ENCODE measurements around the gene NBEA.
A peak's percentile ranks its signal among the peaks of the same experiment; 100 is the strongest.
"Not testable (repeated sequence)": the region's sequence is repeated elsewhere in the genome, so short reads cannot be mapped to it uniquely, and the experiment has no call there.

Gene NBEA

DNA sequence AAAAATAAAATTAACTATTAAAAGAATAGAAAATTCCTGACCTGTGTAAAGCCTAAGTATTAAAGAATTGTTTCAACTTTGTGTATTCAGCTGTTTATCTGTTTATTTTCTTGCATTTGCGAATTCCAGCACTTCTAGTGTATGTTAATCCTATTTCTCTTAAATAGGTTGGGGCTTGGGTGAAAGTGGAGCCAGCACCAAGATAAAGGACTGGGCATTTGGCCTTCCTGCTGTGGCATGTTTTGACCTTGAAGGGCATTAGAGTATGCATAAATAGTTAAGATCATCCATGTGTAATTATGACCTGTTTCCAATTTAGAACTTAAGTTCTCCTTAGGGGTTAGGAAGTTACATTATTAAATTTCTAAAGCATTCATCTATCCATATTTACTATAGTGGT, 151.3 kb downstream of the NBEA start:
- FAIRE-seq = peak; percentile 43

DNA sequence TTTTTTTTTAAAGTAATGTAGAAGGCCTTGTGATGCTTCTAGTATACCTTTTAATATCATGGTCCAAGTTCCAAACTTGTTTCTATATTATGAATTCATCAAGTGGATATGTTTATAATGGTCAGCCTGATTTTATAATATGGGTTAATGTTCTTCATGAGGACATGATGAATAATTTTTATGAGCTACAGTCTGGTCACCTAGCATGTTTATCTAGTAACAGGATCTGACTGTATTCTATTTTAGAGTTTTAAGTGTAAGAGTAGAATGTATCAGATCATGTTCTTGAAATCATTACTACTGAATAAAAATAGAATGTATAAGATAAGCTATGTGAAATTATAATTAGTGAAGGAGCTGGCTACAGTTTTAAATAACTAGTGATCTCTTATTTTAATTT, 164.7 kb downstream of the NBEA start:
- FAIRE-seq = not testable (repeated sequence)

DNA sequence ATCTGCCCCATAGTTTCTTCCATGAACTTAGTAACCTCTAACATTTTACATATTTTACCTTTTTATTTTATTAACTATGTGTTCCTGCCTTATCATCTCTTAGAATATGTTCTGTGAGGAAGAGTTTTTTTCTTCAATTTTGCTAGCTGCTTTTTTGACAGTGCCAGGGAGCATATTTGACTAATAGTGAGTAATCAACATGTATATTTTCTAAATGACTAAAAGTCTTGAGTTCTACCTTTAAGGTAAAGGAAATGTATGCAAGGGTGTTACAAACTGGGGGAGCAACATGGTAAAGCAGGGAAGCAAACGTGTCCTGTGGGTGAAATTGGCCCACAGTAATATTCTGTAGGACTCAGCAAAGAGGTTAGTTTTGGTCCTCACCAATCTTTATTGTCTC, 165.5 kb downstream of the NBEA start:
- FAIRE-seq = no peak

DNA sequence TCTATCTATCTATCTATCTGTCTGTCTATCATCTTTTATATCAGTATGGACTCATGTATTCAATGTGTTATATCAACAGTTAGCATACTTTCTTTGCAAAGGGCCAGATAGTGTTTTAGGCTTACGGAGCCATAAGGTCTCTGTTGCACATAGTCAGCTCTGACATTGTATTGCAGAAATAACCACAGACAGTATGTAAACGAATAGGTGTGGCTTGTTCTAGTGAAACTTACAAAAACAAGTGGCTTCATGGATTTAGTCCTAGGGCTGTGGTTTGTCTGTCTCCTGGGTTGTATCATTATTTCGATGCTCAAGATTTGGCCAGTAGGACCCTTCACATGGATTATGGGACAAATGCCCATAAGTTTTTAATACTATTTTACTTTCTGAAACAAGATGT, 171.5 kb downstream of the NBEA start:
- not testable (repeated sequence) for FAIRE-seq

DNA sequence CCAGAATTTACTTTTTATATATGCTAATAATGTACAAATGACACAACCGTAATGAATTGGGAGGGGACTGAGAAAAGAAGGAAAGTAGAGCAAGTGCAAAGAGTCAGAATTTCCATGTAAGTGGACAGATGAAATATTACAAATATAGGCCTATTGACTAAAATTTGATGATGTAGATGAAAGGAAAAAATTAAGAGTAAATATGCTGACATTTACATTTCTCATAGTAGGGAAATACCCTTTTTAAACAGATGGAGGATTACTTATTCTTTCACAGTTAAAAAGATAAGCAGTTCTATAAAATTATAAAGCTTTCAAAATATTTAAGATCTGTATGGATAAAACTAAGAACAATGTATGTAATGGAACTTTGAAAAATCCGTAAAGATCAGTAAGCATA, 185.4 kb downstream of the NBEA start:
- FAIRE-seq = peak; percentile 71

DNA sequence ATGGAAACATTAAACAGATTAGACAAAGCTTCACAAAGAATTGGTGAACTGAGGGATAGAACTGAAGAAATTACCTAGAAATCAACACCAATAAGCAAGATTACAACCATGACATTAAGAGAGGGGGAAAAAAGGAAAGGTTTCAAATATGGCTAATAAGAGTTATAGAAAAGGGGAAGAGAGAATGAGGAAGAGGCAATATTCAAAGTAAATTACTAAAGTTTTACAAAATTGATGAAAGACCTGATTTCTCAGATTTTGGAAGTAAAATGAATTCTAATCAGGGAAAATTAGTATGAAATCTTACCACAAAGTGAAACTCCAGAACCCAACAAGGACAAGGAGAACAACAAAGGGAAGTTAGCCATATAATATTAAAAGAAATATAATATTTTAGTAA, 187.4 kb downstream of the NBEA start:
- no peak for FAIRE-seq

DNA sequence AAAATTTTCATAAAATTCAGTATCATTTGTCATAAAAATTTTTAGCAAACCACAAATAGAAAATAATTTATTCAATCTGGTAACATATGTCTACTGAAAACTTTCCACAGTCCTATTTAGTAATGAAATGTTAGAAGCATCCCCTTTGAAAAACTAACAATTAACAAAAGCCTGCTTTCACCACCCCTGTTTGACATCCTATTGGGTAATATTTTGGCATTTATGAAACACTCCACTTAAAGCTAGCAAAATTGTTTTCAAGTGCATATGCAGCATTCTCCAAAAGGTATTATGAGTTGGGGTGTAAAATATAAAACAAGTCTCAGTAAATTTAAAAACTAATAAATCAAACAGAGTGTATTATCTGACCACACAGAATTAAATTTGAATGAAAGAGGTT, 189.4 kb downstream of the NBEA start:
- FAIRE-seq = no peak

DNA sequence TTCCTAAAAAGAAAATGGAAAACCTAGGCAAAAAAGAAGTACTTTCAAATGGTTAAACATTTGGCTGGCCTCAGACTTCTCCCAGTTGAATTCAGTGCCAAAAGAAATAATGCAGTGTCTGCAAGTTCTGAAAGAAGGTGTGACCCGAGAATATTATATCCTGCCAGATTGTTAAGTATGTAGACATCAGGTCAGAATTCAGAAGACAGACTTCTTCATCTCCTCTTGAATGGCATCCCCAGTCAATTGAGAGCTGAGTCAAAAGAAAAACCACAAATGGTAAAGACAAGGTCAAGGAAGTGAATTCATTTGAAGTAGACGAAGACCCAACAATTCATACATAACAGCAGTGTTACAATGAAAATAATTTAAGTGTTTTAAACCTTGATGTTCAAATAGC, 194.5 kb downstream of the NBEA start:
- FAIRE-seq = no peak

DNA sequence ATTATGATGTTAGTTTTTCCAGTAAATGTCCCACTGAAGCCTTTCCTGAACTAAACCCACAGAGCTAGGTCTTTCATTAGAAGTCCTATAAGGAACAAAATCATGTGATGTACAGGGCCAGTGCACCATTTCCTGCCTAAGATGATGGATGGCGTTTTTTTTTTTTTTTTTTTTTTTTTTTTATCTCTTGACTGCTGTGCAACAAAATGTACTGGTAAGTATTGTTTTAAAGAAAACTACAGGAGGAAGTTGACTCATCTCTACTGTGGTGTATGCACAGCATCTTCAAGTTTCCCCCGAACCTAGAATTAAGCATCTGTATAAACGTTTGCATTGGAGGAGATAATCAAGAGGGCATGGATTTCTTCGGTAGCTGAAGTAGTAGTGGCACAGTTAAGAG, 197.5 kb downstream of the NBEA start:
- no peak for FAIRE-seq

DNA sequence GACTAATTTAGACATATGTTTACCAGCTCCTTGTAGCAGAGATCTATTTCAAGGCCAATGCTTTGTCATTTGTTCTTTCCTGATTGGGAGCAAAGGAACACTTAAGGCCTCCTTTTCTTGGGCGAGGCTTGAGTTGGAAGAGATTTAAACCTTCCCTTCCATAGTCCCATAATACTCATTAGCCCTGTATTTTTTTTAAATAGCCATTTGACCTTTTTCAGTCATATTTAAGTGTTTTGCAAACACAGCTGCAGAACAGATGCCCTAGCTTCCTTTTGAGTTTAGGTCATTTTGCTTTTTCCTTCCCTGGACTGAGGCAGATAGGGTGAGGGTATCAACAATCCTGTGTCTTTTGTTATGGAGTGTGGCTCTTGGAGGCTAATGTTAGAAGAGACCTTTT, 198.3 kb downstream of the NBEA start:
- no peak for FAIRE-seq

DNA sequence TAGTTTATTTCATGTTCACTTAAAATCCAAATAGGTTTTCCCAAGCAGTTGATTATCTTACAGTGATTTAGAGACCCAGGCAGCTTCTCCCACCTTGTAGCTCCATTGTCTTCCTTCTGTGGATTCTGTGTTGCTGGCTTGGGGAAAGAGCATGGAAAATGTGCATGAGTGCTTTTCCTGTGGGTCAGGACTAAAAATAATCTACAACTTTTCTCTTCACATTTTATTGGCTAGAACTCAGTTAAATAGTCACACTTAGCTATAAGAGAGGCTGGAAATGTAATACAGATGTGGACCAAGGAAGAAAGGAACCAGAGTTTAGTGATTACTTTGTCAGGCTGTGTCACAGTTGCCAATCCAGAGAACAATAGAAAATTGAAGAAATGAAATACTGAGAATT, 198.8 kb downstream of the NBEA start:
- FAIRE-seq = no peak

DNA sequence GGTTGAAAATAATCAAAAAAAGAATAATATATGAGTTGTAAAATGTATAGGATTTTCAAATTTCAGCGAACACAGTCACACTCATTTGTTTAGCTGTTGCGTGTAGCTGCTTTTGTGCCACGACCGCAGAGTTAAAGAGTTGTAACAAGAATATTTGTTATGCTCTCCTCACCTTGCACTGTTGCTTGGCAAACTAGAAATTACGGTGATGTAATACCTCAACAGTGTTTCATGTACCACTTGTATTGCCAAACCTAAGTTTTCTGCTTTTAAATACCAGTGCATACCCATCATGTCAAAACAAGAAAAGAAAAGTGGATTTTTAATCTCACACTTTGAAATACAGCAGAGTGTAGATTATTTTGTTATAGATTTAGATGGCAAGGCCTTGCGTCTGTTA, 201.1 kb downstream of the NBEA start:
- no peak for FAIRE-seq

DNA sequence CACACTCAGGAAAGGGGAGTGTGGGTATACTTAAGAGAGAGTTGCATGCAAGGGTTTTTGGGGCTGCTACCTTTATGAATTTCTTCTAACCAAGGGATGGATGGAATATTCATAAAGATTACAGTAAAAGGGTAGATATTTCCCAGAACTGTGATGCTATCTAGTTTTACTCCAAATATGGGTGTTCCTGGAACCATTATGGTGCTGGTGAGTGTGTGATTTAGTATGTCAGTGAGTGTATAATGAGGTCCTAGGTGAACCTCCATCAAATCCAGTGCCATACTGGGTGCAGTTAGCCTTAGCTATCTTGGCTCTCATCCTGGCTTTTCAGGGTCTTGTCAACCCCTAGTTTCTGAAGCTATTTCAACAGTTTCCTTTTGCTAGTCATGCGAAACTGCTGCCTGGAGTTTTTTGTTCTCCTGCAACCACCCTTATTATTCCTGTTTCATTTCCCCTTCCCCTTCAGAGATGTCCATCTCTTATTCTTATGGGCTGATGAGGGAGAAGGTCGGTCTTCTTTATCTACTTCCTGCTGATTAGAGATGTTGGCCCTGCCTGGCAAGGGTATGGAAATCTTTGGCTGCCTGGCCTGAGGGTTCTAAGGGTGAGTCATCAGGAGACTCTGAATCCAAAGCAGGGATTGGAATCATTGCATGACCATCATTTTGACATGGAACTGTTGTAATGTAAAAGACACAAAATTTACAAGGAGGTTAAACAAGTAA, 202.3 kb downstream of the NBEA start:
- FAIRE-seq = no peak

DNA sequence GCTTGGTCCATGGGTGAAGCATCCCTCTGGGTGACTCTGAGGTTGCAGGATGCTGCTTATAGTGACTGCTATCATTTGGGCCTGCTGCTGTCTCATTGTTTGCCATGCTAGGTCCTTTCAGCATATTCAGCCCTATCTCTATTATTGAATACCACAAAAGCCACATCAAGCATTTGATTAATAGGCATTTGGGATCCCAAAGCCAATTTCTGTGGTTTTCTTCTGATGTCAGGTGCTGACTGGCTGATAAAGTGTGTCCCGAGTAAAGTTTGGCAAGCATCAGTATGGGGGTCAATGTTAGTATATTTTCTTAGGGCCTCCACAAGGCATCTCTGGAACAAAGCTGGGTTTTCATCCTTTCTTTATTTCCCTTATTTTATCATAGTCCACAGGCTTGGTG, 204.6 kb downstream of the NBEA start:
- FAIRE-seq = no peak

DNA sequence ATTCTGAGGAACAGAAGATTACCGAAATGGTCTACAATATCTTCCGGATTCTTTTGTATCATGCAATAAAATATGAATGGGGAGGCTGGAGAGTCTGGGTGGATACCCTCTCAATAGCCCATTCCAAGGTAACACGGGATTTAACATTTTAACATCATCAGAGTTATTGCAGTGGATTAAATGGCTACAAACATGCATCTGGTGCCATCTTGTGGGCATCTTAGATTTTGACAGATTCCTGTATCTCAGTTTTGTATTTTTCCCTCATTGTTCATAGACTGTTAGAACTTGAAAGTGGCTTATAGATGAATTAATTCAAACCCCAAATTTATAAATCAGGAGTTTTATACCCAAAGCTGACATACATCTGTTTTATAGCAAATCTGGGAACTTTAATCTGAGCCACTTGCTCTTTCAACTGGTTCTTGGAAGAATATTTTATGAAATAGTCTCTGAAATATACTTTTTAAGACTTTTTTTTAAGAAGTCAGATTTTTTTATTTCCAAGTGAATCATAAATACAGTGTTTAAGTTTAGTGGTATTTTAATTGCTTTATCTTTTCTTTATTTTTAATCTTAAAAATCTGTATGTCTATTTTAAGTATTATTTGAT, 215.2 kb downstream of the NBEA start:
- FAIRE-seq = peak; percentile 98

DNA sequence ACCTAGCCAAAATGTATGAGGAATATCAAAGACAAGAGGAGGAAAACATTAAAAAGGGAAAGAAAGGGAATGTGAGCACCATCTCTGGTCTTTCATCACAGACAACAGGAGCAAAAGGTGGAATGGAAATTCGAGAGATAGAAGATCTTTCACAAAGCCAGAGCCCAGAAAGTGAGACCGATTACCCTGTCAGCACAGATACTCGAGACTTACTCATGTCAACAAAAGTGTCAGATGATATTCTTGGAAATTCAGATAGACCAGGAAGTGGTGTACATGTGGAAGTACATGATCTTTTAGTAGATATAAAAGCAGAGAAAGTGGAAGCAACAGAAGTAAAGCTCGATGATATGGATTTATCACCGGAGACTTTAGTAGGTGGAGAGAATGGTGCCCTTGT, 217.0 kb downstream of the NBEA start:
- no peak for FAIRE-seq

DNA sequence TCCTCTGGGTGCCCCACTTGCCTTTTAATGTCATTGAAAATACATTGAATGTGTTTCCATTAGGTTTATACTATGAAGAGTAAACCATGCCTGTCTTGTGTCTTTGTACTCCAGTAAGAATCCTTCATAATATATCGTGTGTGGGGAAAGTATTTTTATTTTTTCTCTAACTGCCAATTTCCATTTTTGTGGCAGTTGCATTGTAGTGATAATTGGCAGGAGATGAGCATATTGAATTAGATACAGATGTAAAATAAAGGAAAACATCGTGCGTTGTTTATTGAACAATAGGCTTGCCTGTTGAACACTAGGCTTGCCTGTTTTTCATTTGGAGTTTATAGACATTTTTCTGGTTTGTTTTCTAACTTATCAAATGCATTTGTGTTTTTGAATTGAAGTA, 218.8 kb downstream of the NBEA start:
- FAIRE-seq = peak; percentile 36

DNA sequence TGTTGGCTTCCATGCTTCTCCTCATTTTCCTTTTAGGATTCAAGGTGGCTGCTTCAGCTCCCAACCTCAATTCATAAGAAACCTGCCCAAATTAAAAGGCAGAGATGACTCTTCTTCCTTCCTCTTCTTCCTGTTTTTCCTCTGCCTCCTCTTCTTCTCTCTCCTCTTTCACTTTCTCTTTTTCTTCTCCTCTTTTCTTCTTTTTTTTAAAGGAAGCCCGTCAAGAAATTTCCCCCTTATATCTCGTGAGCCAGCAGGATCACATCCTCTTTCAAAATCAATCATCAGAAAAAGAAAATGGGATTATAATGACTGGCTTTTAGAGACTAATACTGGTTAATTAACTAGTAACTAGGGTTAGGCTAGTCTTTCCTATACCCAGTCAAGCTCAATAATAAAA, 220.3 kb downstream of the NBEA start:
- FAIRE-seq = no peak

DNA sequence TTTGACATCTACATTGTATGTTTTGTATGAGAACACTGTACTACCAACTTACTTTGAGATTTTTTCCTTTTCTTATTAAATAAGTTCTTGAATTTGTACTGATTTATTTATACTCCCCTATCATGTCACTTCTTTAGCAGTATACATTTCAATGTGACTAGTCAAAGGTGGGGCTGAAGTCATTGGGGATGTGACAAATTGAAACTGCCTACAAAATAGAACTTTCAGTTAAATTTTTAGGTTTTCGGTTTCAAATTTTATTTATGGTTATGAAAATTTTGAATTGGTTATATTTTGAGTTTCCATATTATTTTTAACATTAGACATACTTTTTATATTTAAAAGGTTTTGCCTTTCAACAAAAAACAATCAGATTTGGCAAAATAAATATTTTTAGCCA, 221.6 kb downstream of the NBEA start:
- FAIRE-seq = peak; percentile 27

DNA sequence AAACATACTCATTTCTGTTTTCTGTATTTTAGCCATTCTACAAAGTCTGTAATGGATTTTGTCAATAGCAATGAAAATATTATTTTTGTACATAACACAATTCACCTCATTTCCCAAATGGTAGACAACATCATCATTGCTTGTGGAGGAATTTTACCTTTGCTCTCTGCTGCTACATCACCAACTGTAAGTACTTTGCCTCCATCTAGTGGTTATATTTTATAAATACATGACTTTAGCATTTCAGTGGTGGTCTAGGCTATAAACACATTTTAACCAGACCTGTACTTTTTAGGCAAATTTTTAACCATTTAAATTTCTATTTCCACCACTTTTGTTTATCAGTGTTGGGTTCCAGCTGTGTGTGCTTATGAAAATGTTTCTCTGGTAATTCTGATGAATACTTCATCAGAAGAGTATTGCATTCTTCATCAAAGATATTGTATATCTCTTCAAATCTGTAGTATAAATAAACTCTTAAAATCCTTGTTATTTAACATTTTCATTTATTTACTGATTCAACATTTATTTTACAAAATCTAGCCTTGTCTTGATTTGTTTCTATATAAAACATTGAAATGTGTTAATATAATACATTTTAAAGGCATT, 222.4 kb downstream of the NBEA start:
- FAIRE-seq = peak; percentile 98

DNA sequence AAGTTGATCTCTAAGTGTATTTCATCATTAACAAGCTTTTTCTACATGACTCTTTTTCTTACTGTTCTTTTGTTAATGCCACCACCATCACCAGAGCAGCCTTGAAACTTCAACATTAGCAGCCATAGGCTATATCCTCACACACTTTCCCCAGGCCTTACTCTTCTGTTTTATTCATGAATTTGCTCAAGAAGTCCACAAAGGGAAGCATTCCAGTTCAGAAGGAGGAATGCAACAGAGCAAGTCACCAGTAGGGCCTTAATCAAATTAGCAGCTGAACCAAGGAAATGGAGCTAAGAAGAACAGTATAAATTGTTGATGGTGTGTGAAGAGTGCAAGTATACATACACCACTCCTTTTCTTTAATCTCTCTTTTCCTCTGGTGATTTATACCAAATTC, 223.1 kb downstream of the NBEA start:
- FAIRE-seq = no peak

DNA sequence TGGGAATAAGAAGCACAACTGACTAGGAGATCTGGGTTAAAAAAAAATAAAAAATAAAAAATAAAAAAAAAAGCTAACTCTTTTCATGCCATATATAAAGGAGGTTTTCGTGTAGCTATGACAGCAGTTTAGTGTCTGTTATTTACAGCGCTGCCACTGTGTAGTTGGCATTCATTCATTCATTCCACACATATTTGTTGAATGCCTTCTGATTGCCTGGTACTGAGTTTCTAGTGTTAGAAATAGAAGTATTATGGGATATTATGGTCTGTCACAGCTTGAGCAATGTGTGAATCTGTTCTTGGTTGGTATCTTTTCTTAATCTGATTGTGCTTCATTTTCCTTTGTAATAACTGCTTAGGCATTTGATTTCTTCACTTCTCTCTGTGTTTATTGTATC, 237.4 kb downstream of the NBEA start:
- FAIRE-seq = no peak

DNA sequence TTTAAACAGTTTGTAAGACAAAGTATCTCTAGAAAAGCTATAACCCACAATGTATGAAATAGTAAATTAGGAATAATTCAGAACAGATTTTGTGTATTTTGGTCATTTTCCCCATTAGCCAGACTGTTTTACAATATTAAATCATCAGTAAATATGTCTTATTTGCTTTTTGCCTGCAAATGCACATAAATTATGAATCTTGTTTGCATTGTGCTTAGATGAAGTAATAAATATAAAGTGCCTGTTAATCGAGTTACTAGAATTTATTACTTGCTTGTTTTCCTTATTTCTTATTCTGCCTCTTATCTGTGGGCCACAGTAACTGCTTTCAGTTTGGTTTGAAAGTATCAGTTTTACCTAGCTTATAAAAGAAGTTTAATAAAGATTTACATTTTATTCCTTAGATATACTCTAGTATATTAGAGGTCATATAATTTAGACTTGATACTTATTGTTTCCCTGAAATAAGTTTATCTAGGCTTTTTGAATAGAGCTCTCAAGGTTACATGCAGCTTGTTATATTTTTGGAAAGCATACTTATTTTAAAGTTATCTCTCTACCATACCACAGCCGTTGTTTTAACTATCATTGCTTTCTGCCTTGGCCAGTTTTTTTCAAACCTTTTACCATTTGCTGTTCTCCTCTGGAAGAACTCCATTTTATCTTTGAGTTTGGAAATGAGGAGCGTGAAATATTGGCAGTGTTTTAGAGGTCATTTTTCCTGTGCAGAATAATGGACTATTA, 238.0 kb downstream of the NBEA start:
- FAIRE-seq = peak; percentile 69

DNA sequence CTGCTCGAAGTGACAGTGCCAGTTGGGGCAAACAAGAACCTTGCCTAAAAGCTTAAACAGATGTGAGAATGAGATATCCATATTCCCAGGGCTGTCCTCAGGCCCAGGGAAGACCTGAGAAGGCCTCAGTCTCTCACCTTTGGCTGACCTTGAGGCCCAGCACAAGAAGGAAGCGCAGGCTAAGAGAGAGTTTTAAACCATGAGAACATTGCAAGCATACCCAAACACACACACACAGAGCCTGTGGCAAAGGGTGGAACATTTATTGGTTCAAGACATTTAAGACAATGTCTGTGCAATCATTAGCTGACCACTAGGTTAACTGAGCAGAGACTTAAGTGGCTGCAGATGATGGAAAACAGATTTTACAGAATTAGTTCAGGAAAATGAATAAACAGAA, 248.2 kb downstream of the NBEA start:
- FAIRE-seq = no peak
